NCI-H146 (cell line): ENCODE data around the gene CAP2.

Experiments
- DNase-seq: peaks from one replicate; lab custom pipeline; 2025; lab: John Stamatoyannopoulos, UW

Gene CAP2

GRCh38 chr6:17392978-17393891, at the start of gene CAP2:
CAP2 (plus strand) TSS chr6:17393595; CDS start chr6:17421556, 27,961 bp downstream.
- DNase-seq: peak; percentile 64

- no peak for DNase-seq
Measured at GRCh38 chr6:17347012-17347411, 46.4 kb upstream of the CAP2 start.

- no peak for DNase-seq
Measured at GRCh38 chr6:17349427-17349826, 44.0 kb upstream of the CAP2 start.

GRCh38 chr6:17352302-17352701, 41.1 kb upstream of the CAP2 start:
- no peak for DNase-seq

- no peak for DNase-seq
Measured at GRCh38 chr6:17353440-17354175, 39.8 kb upstream of the CAP2 start.

- no peak for DNase-seq
Measured at GRCh38 chr6:17354700-17355403, 38.5 kb upstream of the CAP2 start.

- no peak for DNase-seq
Measured at GRCh38 chr6:17355404-17355774, 38.0 kb upstream of the CAP2 start.

GRCh38 chr6:17358515-17358914, 34.9 kb upstream of the CAP2 start:
- DNase-seq: no peak

GRCh38 chr6:17360564-17360963, 32.8 kb upstream of the CAP2 start:
- no peak for DNase-seq

- DNase-seq: no peak
Measured at GRCh38 chr6:17361013-17361412, 32.4 kb upstream of the CAP2 start.

GRCh38 chr6:17365961-17366360, 27.4 kb upstream of the CAP2 start:
- no peak for DNase-seq

- DNase-seq: no peak
Measured at GRCh38 chr6:17367868-17368267, 25.5 kb upstream of the CAP2 start.

- no peak for DNase-seq
Measured at GRCh38 chr6:17381424-17382147, 11.8 kb upstream of the CAP2 start.

- no peak for DNase-seq
Measured at GRCh38 chr6:17385660-17386059, 7.7 kb upstream of the CAP2 start.

- no peak for DNase-seq
Measured at GRCh38 chr6:17388365-17388764, 5.0 kb upstream of the CAP2 start.

- DNase-seq: no peak
Measured at GRCh38 chr6:17389274-17389847, 4.0 kb upstream of the CAP2 start.

GRCh38 chr6:17390276-17390675, 3.1 kb upstream of the CAP2 start:
- no peak for DNase-seq

- DNase-seq: no peak
Measured at GRCh38 chr6:17391976-17392375, 1.4 kb upstream of the CAP2 start.

- peak; percentile 20 for DNase-seq
Measured at GRCh38 chr6:17393892-17394631, 667 bp downstream of the CAP2 start.

- DNase-seq: no peak
Measured at GRCh38 chr6:17395112-17395511, 1.7 kb downstream of the CAP2 start.

- no peak for DNase-seq
Measured at GRCh38 chr6:17396256-17396655, 2.9 kb downstream of the CAP2 start.
